Endometrium (tissue), 2 donors: Measurements from ENCODE around the gene UBE2QL1.

ENCODE experiments used
- FAIRE-seq: peaks from 2 replicates; lab custom pipeline; 2012; peaks lifted over from hg19 to GRCh38; lab: Jason Lieb, UNC
- donor health status: control.
- donor health status: control.

The UBE2QL1 gene

GRCh38 chr5:6540111-6540827 lies 91.6 kb downstream of the UBE2QL1 start:
- FAIRE-seq: no peak

GRCh38 chr5:6541256-6542013 lies 92.8 kb downstream of the UBE2QL1 start:
- no peak for FAIRE-seq

DNA sequence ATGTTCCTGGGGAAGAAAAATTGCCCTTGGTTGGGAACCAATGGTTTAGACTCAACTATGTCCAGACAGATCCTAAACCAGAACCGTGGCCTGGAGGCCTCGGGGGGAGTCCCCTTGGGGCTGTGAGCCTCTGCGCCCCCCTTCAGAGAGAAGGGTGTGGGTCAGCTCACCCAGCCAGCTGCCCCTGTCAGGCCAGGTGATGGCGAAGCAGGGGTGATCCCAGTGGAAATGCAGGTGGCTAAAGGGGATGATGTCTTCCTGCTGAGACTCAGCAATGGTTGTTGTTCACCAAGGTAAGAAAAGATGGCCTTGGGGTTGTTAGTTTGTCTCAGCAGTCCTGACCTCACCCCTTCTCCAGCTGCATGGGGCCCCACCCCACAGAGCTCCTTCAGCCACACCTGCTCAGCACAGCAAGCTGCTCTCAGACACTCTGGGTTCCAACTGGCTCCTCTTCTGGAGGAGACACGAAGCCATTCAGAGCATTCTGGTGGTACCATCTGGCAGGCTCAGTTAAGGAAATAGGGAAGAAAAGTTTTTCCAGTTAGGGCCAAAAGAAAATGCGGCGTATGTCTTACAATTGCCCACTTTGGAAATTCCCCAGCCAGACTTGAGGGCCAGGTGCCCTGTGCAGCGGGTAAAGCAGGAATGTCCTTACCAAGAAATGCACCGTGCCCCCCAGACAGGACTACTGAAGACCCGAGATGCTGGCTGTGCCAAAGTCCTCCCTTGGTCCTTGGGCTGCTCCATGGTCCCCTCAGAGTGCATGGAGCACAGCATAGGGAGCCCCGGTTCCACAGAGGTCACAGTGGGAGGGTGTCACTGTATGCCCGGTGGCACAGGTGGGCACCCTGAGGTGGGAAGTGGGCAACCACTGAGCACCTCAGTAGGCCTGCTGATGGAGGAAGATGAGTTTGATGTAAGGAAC lies 94.0 kb downstream of the UBE2QL1 start:
- no peak for FAIRE-seq

- no peak for FAIRE-seq
Observed at GRCh38 chr5:6543346-6543730, 94.7 kb downstream of the UBE2QL1 start.

- no peak for FAIRE-seq
Observed at GRCh38 chr5:6543830-6544560, 95.3 kb downstream of the UBE2QL1 start.
